ENCODE measurements around the gene CTSD.

The CTSD gene

DNA sequence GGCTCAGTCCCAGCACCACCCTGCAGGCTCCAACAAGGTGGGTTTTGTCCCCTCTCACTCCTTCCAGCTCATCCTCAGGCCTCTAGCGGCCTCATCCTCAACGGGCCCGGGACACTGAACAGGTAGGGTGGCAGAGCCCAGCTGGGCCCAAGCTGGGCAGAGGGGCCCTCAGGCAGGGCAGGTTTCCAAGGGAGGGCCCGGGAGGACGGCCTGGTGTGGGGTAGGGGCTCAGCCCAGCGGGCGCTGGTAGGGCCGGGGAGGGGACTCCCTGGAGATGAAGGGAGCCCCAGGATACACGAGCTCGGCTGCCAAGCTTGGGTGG, 10.9 kb downstream of the CTSD start:
- no peaks in the 10 kb centered on the region for H4K20me1 ChIP-seq (ENCODE audit: insufficient read depth, low read length, poor library complexity, severe bottlenecking)
- 0 out of 2 replicates have a peak, but pooled peaks cover 3% of the 10 kb centered on the region for H3F3A ChIP-seq (ENCODE audit: low read depth)
- H3K4me3 ChIP-seq (ENCODE audit: low read length, poor library complexity, severe bottlenecking) = peak overlapping the region; percentile 37
- H3K79me2 ChIP-seq (ENCODE audit: insufficient read depth, low read length) = peaks cover 54% of the 10 kb centered on the region
- H3K4me2 ChIP-seq (ENCODE audit: low read depth, low read length, poor library complexity, severe bottlenecking) = peak overlapping the region; percentile 100
- H3K9ac ChIP-seq (ENCODE audit: low read depth, low read length, poor library complexity, severe bottlenecking) = peak overlapping the region; percentile 63
- H3K4me1 ChIP-seq (ENCODE audit: insufficient read depth, low read length, poor library complexity, severe bottlenecking) = peaks cover 77% of the 10 kb centered on the region
- no peak overlapping the region for H2AFZ ChIP-seq (ENCODE audit: low read length)
- H3K9me3 ChIP-seq (ENCODE audit: insufficient read depth, low read depth, low read length) = no peaks in the 10 kb centered on the region
- no peaks in the 10 kb centered on the region; the same call in 1 of the 2 replicates for H3K36me3 ChIP-seq (ENCODE audit: insufficient read depth, low read length)
- no peaks in the 10 kb centered on the region for H3K27me3 ChIP-seq (ENCODE audit: insufficient read depth, low read length, poor library complexity, severe bottlenecking)
- TF ChIP-seq EZH2phosphoT487 (IDR thresholded peaks at IDR 0.05; ENCODE audit: borderline replicate concordance) = no peak
- TF ChIP-seq, protein P1, sequence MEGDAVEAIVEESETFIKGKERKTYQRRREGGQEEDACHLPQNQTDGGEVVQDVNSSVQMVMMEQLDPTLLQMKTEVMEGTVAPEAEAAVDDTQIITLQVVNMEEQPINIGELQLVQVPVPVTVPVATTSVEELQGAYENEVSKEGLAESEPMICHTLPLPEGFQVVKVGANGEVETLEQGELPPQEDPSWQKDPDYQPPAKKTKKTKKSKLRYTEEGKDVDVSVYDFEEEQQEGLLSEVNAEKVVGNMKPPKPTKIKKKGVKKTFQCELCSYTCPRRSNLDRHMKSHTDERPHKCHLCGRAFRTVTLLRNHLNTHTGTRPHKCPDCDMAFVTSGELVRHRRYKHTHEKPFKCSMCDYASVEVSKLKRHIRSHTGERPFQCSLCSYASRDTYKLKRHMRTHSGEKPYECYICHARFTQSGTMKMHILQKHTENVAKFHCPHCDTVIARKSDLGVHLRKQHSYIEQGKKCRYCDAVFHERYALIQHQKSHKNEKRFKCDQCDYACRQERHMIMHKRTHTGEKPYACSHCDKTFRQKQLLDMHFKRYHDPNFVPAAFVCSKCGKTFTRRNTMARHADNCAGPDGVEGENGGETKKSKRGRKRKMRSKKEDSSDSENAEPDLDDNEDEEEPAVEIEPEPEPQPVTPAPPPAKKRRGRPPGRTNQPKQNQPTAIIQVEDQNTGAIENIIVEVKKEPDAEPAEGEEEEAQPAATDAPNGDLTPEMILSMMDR (conservative IDR thresholded peaks at IDR 0.05; ENCODE audit: low read length) = no peak
- no peaks in the 10 kb centered on the region for H3K9me2 ChIP-seq (replicated peaks; ENCODE audit: low read depth, low read length)

DNA sequence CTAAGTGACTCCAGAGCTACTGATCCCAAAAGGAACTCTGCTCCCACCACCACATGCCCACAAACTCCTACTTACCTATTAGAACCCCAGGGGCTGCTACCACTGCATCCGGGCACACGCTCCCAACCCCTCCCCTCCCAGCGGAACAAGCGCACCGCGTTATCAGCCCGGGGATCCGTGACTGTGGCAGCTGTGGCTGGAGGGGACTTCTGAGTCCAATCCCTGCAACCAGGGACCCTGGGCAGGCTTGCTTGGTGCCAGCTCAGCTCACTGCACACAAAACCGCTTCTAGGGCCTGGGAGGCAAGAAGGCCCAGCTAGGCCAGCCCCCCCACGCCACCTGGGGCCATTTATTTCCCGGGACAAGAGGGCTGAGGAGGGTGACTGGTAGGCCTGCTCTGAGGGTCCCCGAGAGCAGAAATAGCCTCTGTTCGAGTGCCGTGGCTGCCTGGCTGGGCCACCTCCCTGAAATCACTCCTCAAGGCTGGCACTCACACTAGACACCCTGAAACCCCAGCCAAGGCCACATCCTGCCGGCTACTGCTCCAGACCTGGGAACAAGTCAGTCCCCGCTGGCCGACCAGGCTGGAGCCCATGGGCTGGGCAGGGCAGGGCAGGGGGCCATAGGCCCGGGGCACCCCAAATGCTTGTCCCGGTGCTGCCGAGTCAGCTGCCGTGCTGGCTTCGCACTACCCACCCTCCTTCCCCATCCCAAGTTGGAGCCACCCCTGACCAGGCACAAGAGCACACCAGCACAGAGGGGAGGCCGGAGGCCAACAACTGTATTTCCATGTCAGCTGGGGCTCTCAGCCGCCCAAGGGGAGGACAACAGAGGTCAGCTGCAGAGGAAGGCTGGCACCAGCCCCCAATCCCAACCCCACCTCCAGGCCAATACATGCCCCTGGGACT, 11.5 kb downstream of the CTSD start:
- 0 out of 2 replicates have a peak, but pooled peaks cover 3% of the 10 kb centered on the region for H3F3A ChIP-seq (ENCODE audit: low read depth)
- H3K27me3 ChIP-seq (ENCODE audit: insufficient read depth, low read length, poor library complexity, severe bottlenecking) = no peaks in the 10 kb centered on the region
- H4K20me1 ChIP-seq (ENCODE audit: insufficient read depth, low read length, poor library complexity, severe bottlenecking) = no peaks in the 10 kb centered on the region
- H3K9me3 ChIP-seq (ENCODE audit: insufficient read depth, low read depth, low read length) = no peaks in the 10 kb centered on the region
- H3K4me1 ChIP-seq (ENCODE audit: insufficient read depth, low read length, poor library complexity, severe bottlenecking) = peaks cover 71% of the 10 kb centered on the region
- H3K79me2 ChIP-seq (ENCODE audit: insufficient read depth, low read length) = peaks cover 49% of the 10 kb centered on the region
- H3K4me2 ChIP-seq (ENCODE audit: low read depth, low read length, poor library complexity, severe bottlenecking) = peak overlapping the region; percentile 100
- no peaks in the 10 kb centered on the region for H3K9me2 ChIP-seq (replicated peaks; ENCODE audit: low read depth, low read length)
- H3K9ac ChIP-seq (ENCODE audit: low read depth, low read length, poor library complexity, severe bottlenecking) = peak overlapping the region; percentile 63
- no peaks in the 10 kb centered on the region; the same call in 1 of the 2 replicates for H3K36me3 ChIP-seq (ENCODE audit: insufficient read depth, low read length)
- TF ChIP-seq EZH2phosphoT487 (IDR thresholded peaks at IDR 0.05; ENCODE audit: borderline replicate concordance) = no peak
- TF ChIP-seq, protein P1 (conservative IDR thresholded peaks at IDR 0.05; ENCODE audit: low read length) = no peak
- H2AFZ ChIP-seq (ENCODE audit: low read length) = no peak overlapping the region
- H3K4me3 ChIP-seq (ENCODE audit: low read length, poor library complexity, severe bottlenecking) = peak overlapping the region; percentile 37

DNA sequence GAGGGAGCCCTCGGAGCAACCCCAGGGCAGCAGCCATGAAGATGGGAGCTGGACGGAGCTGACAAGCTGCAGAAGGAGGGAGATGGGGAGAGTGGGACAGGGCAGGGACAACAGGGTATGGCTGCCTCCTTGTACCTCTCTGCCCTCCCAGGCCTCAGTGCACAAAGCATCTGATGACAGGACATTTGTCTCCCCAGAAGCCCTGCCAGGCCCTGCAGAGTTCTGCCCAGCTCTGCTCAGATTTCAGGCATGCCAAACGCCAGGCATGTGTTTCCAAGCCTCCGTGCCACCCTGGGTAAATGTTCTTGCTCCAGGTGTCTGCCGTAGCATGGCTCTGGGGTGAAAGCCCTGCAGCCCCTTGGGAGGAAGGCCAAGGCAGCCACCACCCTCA, 12.2 kb downstream of the CTSD start:
- H3K4me1 ChIP-seq (ENCODE audit: insufficient read depth, low read length, poor library complexity, severe bottlenecking) = peaks cover 64% of the 10 kb centered on the region
- H3K36me3 ChIP-seq (ENCODE audit: insufficient read depth, low read length) = no peaks in the 10 kb centered on the region; the same call in 1 of the 2 replicates
- no peaks in the 10 kb centered on the region for H3K27me3 ChIP-seq (ENCODE audit: insufficient read depth, low read length, poor library complexity, severe bottlenecking)
- peak overlapping the region; percentile 100 for H3K4me2 ChIP-seq (ENCODE audit: low read depth, low read length, poor library complexity, severe bottlenecking)
- TF ChIP-seq EZH2phosphoT487 (IDR thresholded peaks at IDR 0.05; ENCODE audit: borderline replicate concordance) = no peak
- TF ChIP-seq, protein P1 (conservative IDR thresholded peaks at IDR 0.05; ENCODE audit: low read length) = no peak
- no peaks in the 10 kb centered on the region for H3K9me2 ChIP-seq (replicated peaks; ENCODE audit: low read depth, low read length)
- peaks cover 41% of the 10 kb centered on the region for H3K79me2 ChIP-seq (ENCODE audit: insufficient read depth, low read length)
- H2AFZ ChIP-seq (ENCODE audit: low read length) = no peak overlapping the region
- H3K9me3 ChIP-seq (ENCODE audit: insufficient read depth, low read depth, low read length) = no peaks in the 10 kb centered on the region
- H3K4me3 ChIP-seq (ENCODE audit: low read length, poor library complexity, severe bottlenecking) = no peak overlapping the region
- H4K20me1 ChIP-seq (ENCODE audit: insufficient read depth, low read length, poor library complexity, severe bottlenecking) = no peaks in the 10 kb centered on the region
- H3K9ac ChIP-seq (ENCODE audit: low read depth, low read length, poor library complexity, severe bottlenecking) = peak overlapping the region; percentile 63
- H3F3A ChIP-seq (ENCODE audit: low read depth) = 0 out of 2 replicates have a peak, but pooled peaks cover 3% of the 10 kb centered on the region

All from Loucy (cell line).